Thyroid gland (tissue), 4 donors: Measurements from ENCODE around the gene COL21A1. TPM values are rescaled to one million over a fixed set of nuclear protein-coding genes. Genes with fewer than 3 reads are reported as not detected.

Source experiments
- DNase-seq, 2 donors: peaks; one replicate each; pipeline ENCODE4 v3.0.0-alpha.2; 2019
- H3K27ac ChIP-seq, 3 donors: fragments of 200-600 bp; sonication (generic); 1 replicate in 2 of 3; 2 replicates in 1 of 3; pipeline ENCODE4 v1.5.1; 2016 to 2019; ENCODE audit warnings: mild to moderate bottlenecking in 1 of 3, moderate library complexity in 1 of 3
- H3K27me3 ChIP-seq: fragments of 200-600 bp; sonication (generic); one replicate; pipeline ENCODE4 v1.5.1; 2019
- H3K36me3 ChIP-seq, 2 donors: fragments of 200-600 bp; sonication (generic); one replicate each; pipeline ENCODE4 v1.5.1; 2016 to 2019
- H3K4me1 ChIP-seq, 2 donors: fragments of 200-600 bp; sonication (generic); one replicate each; pipeline ENCODE4 v1.5.1; 2017 to 2019
- H3K4me3 ChIP-seq, 3 donors: fragments of 200-600 bp; sonication (generic); replicated peaks in 1 of 3; 1 replicate in 2 of 3; 2 replicates in 1 of 3; pipeline ENCODE4 v1.5.1; 2016; ENCODE audit warnings: mild to moderate bottlenecking in 1 of 3
- H3K9me3 ChIP-seq: fragments of 200-600 bp; sonication (generic); one replicate; pipeline ENCODE4 v1.5.1; 2017
- POLR2A ChIP-seq, 2 donors: fragments of 450-650 bp; IDR thresholded peaks; one replicate each; pipeline ENCODE4 v1.6.1; 2017; ENCODE audit warnings: antibody characterized with exemption in 2 of 2, mild to moderate bottlenecking in 2 of 2, moderate library complexity in 1 of 2
- WGBS, 2 donors: methylation state at CpG; one replicate each; pipeline ENCODE4 v1.1.5; 2017; 5-methylcytosine and 5-hydroxymethylcytosine counted together
- intact Hi-C: fragments of 100-400 bp; cut with DNase I; formaldehyde crosslinking; loops from one replicate; pipeline ENCODE4 v1.15.1; 2023
- total RNA-seq, 4 donors: library from RNA; depleted of rRNA; stranded (reverse); fragments of >200 nt; gene quantifications; one replicate each; pipeline ENCODE4 v1.2.3, GENCODE V29; 2016
- TF ChIP-seq, protein P1 (sequence below), 6 experiments: fragments of 200-600 bp in 3 of 6; fragments of 450-650 bp in 3 of 6; sonication (generic) in 3 of 6; IDR thresholded peaks; one replicate each; pipeline ENCODE4 v1.5.1; 2016 to 2019; ENCODE audit warnings: antibody characterized with exemption in 6 of 6, mild to moderate bottlenecking in 2 of 6, inconsistent platforms in 1 of 6, moderate library complexity in 1 of 6

COL21A1 gene
- total RNA-seq, 4 donors from 2014 or later, result 1.6 to 8.8 (median 3.0) TPM

DNA sequence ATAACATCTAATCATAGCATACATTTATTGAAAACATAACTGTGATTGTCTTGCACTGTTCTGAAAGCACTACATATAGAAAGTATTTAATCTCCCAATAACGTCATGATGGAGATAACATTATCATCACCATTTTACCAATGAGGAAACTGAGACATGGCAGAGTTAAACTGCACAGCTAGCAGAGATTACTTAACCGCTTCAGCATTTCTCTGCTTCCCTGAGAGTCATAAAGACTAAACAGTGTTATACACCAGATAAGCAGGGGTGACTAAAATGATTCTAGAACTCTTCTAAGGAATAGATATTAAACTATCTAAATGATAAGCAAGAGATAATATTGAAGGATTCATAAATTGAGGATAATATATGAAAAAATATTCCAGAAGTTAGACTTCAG is 188.7 kb downstream of the COL21A1 start:
- H3K27ac ChIP-seq, result no peak overlapping the region
- no peaks in the 10 kb centered on the region for H3K4me1 ChIP-seq
- DNase-seq, result no peak
- intact Hi-C loops, result no loop called here
- no peaks in the 10 kb centered on the region for H3K9me3 ChIP-seq
- H3K36me3 ChIP-seq, result no peaks in the 10 kb centered on the region
- no peak overlapping the region for H3K4me3 ChIP-seq
- no peaks in the 10 kb centered on the region for H3K27me3 ChIP-seq
- TF ChIP-seq POLR2A (IDR thresholded peaks at IDR 0.05), result no peak
- TF ChIP-seq, protein P1, sequence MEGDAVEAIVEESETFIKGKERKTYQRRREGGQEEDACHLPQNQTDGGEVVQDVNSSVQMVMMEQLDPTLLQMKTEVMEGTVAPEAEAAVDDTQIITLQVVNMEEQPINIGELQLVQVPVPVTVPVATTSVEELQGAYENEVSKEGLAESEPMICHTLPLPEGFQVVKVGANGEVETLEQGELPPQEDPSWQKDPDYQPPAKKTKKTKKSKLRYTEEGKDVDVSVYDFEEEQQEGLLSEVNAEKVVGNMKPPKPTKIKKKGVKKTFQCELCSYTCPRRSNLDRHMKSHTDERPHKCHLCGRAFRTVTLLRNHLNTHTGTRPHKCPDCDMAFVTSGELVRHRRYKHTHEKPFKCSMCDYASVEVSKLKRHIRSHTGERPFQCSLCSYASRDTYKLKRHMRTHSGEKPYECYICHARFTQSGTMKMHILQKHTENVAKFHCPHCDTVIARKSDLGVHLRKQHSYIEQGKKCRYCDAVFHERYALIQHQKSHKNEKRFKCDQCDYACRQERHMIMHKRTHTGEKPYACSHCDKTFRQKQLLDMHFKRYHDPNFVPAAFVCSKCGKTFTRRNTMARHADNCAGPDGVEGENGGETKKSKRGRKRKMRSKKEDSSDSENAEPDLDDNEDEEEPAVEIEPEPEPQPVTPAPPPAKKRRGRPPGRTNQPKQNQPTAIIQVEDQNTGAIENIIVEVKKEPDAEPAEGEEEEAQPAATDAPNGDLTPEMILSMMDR (IDR thresholded peaks at IDR 0.05), result no peak
- WGBS, 2 donors, result 81 to 86% methylated on average over 2 of the region's 2 CpGs

DNA sequence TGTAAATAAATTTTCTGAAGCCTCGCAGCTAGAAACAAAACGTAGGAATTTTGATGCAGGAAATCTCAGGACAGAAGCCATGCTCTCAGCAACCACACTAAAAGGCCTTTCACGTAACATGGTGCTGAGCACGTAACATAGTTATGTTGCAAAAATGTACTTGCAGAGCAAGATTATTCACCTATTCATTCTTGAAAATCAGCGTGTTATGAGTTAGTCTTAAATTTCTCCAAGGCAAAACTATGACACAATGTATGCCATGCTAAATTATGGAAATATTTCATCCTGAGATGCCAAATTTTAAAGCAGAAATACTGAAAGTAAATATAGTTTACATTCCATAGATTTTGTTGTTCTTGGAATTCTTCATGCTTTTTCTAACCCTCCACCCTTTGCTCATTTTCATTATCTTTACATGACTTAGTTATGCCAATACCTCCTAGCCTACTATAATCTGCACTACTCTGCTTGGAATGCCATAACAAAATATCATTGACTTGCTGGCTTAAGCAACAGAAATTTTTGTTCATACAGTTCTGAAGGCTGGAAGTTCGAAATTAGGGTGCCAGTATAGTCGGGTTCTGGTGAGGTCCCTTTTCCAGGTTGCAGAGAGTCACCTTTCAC is 192.2 kb downstream of the COL21A1 start:
- intact Hi-C loops, result no loop called here
- H3K27ac ChIP-seq, result no peak overlapping the region
- no peak overlapping the region for H3K4me3 ChIP-seq
- no peaks in the 10 kb centered on the region for H3K9me3 ChIP-seq
- H3K36me3 ChIP-seq, result no peaks in the 10 kb centered on the region
- no peaks in the 10 kb centered on the region for H3K4me1 ChIP-seq
- WGBS, 2 donors, result 91 to 93% methylated on average over 7 of the region's 7 CpGs
- TF ChIP-seq POLR2A (IDR thresholded peaks at IDR 0.05), result no peak
- no peaks in the 10 kb centered on the region for H3K27me3 ChIP-seq
- DNase-seq, result no peak

DNA sequence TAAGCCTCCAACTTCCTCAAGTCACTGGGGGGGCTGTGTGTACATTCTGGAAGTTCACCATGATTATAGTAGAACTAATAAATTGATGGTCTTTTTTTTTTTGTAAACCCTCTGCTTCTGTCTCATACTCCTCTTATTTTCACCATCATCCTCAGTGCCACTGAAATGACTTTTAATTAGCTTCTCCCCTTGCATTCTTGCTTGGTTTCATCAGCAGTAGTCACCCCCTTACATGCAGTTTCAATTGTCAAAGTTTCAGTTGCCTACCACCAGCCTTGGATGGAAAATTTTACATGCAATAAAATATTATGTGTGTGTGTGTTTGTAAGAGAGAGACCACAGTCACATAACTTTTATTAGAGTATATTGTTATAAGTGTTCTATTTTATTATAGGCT is 196.2 kb downstream of the COL21A1 start:
- TF ChIP-seq POLR2A (IDR thresholded peaks at IDR 0.05), result no peak
- TF ChIP-seq, protein P1 (IDR thresholded peaks at IDR 0.05), result no peak
- intact Hi-C loops, result no loop called here
- H3K27me3 ChIP-seq, result no peaks in the 10 kb centered on the region
- no peak overlapping the region for H3K27ac ChIP-seq
- H3K36me3 ChIP-seq, result no peaks in the 10 kb centered on the region
- no peaks in the 10 kb centered on the region for H3K4me1 ChIP-seq
- H3K9me3 ChIP-seq, result no peaks in the 10 kb centered on the region
- H3K4me3 ChIP-seq, result no peak overlapping the region
- DNase-seq, result no peak

DNA sequence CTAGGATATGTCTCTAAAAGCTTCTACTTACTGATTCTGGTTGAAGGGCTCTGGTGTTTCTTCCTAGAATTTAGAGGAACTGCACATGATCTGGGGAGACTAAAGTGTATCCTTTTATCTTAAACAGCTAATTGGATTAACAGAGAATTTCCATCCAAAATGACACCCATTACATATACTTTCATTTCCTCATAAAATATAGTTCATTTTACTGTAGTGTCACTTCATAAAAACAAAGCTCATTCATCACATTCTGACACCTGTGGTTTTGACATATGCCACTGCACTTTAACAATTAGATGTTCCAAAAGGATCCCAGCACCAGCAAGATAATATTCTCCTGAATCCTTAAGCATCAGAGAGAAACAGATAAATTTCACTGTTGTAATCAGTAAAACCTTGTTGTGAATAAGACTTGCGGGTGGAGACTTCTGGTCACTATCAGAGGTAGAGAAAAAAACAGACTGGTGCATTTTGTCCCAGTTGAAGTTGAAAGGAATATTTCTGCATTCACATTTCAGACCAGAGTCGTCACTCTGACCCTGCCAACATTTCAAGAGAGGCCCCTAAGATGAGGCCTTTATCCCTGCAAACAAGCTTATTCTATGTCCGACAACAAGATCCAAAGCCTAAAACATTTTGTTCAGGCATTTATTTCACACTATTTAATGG is 196.7 kb downstream of the COL21A1 start:
- Histone ChIP-seq H3K9me3 (no peaks in the 10 kb centered on the region), H3K27ac (no peak overlapping the region), H3K4me3 (no peak overlapping the region), H3K27me3 (no peaks in the 10 kb centered on the region), H3K4me1 (no peaks in the 10 kb centered on the region), H3K36me3 (no peaks in the 10 kb centered on the region)
- no peak for DNase-seq
- TF ChIP-seq, protein P1 (IDR thresholded peaks at IDR 0.05), result no peak
- no peak for TF ChIP-seq POLR2A (IDR thresholded peaks at IDR 0.05)
- WGBS, 2 donors, result 85% methylated on average over 3 of the region's 3 CpGs
- intact Hi-C loops, result no loop called here

DNA sequence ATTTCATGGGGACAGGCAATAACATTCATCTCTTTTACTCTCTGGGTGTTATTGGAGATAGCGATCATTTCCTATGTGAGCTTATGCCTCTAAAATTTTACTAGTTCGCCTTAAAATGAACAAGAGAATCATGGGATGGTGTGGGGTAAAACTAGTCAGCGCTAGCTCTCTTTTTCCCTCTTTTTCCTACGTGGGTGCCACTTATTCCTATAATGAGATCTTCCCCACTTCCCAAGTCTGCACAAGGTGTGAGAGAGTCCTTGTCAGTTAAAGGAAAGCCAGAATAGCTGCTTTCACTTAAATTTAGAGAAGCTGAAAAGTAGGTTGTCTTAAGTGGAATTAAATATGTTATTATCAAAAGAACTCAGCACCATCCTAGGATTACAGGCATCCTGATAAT is 198.8 kb downstream of the COL21A1 start:
- Histone ChIP-seq H3K4me3 (no peak overlapping the region), H3K4me1 (no peaks in the 10 kb centered on the region), H3K9me3 (no peaks in the 10 kb centered on the region), H3K36me3 (no peaks in the 10 kb centered on the region), H3K27me3 (no peaks in the 10 kb centered on the region), H3K27ac (no peak overlapping the region)
- intact Hi-C loops, result no loop called here
- no peak for TF ChIP-seq POLR2A (IDR thresholded peaks at IDR 0.05)
- TF ChIP-seq, protein P1 (IDR thresholded peaks at IDR 0.05), result no peak
- WGBS, 2 donors, result 64 to 68% methylated on average over 4 of the region's 4 CpGs
- no peak for DNase-seq
